DLD1 (cell line): ENCODE results near the gene TBC1D10B.

Experiments used
- in situ Hi-C: cut with HindIII; loops from 2 replicates; pipeline ENCODE4 v1.10.0; 2017; ENCODE audit warnings: low sequenced_read_pairs

Gene TBC1D10B, protein sequence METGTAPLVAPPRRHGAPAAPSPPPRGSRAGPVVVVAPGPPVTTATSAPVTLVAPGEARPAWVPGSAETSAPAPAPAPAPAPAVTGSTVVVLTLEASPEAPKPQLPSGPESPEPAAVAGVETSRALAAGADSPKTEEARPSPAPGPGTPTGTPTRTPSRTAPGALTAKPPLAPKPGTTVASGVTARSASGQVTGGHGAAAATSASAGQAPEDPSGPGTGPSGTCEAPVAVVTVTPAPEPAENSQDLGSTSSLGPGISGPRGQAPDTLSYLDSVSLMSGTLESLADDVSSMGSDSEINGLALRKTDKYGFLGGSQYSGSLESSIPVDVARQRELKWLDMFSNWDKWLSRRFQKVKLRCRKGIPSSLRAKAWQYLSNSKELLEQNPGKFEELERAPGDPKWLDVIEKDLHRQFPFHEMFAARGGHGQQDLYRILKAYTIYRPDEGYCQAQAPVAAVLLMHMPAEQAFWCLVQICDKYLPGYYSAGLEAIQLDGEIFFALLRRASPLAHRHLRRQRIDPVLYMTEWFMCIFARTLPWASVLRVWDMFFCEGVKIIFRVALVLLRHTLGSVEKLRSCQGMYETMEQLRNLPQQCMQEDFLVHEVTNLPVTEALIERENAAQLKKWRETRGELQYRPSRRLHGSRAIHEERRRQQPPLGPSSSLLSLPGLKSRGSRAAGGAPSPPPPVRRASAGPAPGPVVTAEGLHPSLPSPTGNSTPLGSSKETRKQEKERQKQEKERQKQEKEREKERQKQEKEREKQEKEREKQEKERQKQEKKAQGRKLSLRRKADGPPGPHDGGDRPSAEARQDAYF

DNA sequence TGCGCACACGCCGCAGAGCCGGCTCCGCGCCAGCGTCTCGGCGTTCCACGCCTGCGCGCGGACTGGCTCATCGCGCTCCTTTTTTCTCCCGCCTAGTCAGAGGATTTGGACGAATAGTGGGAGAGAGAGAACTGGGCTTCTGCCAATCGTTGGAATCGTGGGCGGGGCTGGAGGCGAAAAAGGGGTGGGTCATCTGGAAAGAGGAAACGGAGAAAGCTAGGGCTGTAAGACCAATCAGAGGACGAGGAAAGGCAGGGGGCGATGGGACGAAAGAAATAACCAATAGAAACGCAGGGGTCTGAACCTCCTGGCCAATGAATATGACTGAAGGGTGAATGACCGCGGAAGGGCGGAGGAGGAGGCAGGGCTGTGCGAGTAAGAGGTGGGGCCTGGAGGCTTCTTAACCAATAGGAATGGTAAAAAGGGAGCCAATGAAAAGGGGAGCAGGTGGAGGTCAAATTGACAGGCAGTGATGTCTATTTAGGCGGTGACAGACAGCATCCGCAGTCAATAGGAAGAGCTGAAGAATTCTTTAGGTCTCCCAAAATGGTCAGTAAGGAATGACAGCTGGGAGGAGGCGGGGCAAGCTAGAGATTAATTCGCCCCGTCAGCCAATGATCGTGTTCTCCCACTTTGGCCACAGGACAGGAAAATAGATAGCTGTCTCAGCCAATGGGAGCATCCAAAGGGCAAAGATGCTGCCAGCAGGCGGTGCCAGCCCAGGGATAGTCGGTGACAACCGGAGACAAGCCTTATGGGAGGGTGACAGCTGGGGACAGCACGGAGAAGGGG lies at the start of gene TBC1D10B:
Gene TBC1D10B, minus strand, starts transcription at position 39 of the 792 bp plus-strand sequence. CDS start 311 bp downstream, outside the sequence.
- in situ Hi-C loops: no loop called here

DNA sequence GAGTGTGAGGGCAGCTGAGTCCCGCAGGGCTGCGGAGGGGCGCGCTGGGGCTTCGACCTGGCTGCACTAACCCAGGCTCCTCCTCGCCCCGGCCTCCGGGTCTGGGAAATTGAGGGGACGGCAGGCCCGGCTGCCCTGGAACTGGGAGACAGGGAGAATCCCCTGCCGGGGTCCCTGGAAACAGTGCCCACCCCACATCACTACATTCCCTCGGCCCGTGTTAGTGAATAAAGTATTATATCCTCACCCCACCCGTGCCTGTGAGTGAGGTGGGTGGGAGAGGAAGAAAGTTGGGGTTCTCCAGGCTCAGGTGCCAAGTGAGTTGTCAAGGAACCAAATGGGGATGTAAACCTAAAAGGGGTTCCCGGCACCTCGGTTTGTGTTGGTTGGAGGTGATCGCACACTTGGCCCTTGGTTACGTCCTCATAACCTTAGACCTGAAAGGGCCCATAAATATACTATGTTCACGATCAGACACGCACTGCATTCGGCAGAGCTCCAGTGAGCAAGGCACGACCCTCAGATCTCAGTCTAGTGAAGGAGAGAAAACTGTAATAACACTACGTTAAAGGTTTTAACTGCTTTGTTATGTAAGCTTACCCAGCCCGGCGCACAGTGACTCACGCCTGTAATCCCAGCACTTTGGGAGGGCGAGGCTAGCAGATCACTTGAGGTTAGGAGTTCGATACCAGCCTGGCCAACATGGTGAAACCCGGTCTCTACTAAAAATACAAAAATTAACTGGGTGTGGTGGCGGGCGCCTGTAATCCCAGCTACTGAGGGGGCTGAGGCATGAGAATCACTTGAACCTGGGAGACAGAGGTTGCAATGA lies 48.3 kb upstream of the TBC1D10B start:
- in situ Hi-C loops: loop anchor here (25.0 kb wide), 1 partner anchor 219 kb away; no protein-coding TSS in a partner anchor

DNA sequence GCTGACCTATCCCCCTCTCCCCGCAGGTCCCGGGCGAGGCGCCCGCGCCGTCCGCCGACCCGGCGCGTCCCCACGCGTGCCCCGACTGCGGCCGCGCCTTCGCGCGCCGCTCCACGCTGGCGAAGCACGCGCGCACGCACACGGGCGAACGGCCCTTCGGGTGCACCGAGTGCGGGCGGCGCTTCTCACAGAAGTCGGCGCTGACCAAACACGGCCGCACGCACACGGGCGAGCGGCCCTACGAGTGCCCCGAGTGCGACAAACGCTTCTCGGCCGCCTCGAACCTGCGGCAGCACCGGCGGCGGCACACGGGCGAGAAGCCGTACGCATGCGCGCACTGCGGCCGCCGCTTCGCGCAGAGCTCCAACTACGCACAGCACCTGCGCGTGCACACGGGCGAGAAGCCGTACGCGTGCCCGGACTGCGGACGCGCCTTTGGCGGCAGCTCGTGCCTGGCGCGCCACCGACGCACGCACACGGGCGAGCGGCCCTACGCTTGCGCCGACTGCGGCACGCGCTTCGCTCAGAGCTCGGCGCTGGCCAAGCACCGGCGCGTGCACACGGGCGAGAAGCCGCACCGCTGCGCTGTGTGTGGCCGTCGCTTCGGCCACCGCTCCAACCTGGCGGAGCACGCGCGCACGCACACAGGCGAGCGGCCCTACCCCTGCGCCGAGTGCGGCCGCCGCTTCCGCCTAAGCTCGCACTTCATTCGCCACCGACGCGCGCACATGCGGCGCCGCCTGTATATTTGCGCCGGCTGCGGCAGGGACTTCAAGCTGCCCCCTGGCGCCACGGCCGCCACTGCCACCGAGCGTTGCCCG lies 47.4 kb upstream of the TBC1D10B start:
- in situ Hi-C loops: loop anchor here (25.0 kb wide), 1 partner anchor 220 kb away; no protein-coding TSS in a partner anchor

DNA sequence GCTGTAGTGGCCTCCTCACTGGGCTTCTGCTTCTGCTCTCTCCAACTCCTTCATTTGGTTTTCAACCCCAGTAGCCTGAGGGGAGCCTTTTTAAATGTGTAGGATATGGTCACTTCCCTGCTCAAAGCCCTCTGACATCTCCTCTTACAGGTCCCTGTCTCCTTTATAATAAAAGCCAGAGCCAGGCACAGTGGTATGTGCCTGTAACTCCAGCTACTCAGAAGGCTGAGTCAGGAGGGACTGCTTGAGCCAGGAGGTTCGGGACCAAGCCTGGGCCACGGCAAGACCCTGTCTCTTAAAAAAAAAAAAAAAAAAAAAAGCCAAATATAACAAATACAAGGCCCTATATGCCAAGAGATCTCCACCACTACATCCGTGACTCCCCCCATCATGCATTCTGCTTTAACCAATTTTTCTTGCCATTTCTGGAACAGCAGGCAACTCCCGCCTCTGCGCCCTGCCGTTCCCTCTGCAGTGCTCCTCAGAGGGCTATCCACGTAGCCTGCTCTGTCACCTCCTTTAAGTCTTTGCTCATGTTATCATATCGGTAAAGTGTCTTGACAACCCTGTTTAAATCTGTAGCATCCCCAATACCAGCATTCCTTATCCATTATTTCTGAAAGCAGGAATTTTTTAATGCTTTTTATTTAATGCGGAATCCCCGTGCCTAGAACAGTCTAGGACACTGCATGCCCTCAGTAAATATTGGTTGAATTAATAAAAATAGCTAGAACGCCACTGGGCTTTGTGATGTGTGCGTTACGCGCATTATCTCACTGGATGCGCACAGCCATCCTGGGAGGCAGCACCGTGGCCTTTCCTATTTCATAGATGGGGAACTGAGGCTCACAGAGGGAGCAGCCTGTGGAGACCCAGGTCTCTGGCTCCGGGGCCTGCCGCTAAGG lies 46.6 kb upstream of the TBC1D10B start:
- in situ Hi-C loops: loop anchor here (25.0 kb wide), 1 partner anchor 220 kb away; no protein-coding TSS in a partner anchor

DNA sequence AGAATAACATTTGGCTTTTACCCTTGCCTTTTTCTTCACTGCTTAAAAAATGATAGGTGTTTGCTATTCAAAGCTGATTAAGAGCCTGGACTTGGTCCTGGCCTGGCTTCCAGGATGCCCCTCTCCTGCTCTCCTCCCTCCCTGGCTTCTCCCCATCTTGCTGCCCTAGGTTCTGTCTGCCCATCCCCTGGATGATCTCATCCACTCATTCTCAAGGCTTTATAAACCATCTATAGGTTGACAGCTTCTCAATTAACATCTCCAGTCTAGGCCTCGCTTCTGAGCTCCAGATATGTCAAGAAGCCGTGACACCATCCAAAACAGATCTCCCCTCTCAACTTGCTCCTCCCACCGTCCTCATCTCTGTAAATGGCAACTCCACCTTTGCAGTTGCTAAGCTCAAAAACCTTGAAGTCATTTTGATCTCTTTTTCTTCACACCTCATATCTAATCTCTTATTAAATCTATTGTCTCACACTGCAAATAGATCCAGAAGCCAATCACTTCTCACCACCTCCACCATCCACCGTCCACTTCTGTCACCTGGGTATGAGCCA lies 45.8 kb upstream of the TBC1D10B start:
- in situ Hi-C loops: loop anchor here (25.0 kb wide), 1 partner anchor 221 kb away; no protein-coding TSS in a partner anchor

DNA sequence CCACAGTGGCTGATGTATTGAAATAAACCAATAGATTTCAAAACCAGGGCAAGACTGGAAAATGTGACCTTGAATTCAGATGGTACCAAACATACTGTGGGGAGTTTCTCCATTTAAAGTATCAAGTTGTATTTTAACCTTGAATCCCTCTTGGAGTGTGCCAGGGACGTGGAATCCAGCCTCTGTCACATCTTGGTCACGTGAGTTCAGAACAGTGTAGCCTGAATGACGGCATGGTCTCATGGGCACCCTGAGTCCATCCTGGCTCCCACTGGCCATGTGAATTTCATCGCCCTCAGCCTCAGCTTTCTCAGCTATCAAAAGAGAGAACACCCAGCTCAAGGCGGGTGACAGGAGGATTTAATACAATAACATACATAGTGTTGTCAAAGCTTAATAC lies 43.9 kb upstream of the TBC1D10B start:
- in situ Hi-C loops: loop anchor here (25.0 kb wide), 1 partner anchor 223 kb away; no protein-coding TSS in a partner anchor

DNA sequence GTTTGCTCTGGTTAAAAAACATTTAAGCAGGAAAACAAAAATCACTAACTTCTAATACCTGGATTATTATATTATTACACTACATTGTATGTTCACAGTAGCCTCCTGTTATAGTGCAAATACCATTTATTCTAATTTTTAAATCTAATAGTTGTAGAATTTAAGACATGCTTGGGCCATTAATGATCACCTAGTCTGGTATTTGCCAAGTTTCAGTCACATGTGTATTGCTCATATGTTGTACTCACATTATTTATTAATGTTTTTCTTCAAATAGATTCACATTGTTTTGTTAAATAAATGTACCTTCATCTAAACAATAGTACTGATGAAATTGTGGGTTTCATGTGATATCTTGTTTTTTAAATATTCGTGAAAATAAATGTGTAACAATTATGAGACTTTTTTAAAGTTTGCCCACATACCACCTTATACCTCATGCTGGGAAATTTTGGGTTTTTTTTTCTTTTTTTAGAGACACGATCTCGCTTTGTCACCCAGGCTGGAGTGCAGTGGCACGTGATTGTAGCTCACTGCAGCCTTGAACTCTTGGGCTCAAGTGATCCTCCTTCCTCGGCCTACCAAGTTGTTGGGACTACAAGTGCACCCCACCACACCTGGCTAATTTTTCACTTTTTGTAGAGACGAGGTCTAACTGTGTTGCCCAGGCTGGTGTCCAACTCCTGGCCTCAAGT lies 43.0 kb upstream of the TBC1D10B start:
- in situ Hi-C loops: loop anchor here (25.0 kb wide), 1 partner anchor 224 kb away; no protein-coding TSS in a partner anchor

DNA sequence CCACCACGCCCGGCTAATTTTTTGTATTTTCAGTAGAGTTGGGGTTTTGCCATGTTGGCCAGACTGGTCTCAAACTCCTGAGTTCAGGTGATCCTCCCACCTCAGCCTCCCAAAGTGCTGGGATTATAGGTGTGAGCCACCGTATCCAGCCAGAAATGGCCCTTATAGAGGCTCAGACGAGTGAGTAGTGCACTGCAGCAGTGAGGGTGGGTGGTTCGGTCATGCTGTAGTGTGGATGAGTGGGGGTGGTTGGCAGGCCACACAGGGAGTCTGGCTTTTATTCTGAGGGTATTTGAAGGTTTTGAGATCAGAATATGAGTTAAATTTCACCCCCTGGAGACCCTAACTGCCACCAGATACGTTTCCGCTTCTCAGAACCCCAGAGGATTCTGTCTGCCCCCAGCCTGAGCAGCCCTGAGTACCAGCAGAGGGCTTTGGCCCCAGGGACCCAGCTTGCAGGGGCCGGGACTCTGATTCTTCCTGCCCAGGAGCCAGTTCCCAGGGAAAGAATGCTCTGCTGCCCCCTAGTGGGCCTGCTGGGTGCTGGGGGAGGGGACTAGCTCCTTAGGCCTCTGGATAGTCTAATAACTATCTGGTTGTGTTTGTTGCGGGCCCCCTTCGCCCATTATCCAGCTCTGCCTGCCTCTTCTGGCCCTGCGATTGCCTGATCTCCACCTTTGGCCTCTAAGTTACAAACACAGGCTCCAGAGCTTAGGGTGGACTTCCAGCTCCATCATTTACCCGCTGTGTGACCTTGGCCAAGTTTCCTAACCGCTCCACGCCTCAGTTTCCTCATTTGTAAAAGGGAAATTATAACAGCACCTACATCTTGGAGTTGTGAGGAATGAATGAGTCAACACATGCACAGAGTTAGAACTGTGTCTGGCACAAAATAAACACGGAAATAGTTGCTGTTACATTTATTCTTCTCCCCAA lies 39.1 kb upstream of the TBC1D10B start:
- in situ Hi-C loops: loop anchor here (25.0 kb wide), 1 partner anchor 228 kb away; no protein-coding TSS in a partner anchor

DNA sequence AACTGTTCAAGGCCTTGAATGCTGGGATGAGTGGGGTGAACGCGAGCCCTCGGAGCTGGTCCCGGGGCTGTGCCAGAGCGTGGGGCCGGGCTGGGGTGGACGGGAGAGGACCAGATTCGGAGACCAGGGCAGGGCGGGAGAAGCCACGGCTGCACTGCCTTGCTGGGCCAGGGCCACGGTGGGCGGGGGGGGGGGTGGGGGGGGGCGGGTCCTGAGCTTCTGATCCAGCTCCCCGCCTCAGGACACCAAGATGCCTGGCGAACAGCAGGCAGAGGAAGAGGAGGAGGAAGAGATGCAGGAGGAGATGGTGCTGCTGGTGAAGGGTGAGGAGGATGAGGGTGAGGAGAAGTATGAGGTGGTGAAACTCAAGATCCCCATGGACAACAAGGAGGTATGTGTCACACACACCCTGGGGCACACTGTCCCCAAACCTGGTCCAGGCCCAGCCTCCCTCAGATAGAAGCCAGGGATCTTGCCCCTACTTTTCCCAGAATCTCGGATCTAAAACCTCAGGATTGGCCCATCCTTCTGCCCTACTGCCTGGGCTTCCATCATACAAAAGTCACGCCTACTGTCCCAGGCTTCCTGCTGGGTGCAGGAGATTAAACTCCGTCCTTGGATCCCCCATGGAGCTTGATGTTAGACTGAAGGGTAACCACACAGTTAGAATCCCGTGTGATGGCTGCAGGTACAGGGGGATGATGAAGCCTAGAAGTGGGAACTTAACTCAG lies 37.7 kb upstream of the TBC1D10B start:
- in situ Hi-C loops: loop anchor here (25.0 kb wide), 1 partner anchor 229 kb away; no protein-coding TSS in a partner anchor

DNA sequence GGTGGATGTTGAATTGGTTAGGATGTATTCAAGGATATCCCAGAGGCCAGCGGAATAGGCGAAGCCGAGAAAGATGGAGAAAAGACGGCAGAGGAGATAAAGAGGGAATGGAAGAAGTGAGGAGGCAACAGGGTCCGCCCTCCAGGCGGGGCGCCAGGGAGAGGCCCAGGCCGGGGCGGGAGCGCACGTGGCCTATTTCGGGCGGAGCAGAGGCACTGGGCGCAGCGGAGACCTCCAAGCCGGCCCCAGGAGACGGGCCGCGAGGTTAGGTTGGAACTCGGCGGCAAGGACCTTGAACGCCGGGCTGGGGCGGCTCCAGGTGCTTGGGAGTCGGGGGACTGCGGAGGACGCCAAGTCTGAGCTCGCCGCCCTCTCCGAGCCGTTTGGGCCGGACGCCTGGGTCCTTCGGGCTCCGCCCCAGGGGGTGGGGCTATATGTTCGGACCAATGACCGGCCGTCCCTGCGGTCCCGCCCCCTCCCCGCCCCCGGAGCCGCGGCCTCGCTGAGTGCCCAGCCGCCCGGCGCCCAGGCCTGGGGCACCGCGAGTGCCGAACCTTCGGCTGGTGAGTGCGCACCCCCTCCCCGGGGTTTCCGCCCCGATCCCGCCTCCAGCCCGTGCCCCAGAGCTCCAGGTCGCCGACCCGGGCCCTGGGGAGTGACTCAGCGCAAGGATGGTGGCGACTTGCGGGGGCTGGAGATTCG lies 37.0 kb upstream of the TBC1D10B start, which contains the start of gene ZNF771:
Gene ZNF771, plus strand, starts transcription at position 505 of the 702 bp plus-strand sequence. CDS start 448 bp downstream, outside the sequence.
- in situ Hi-C loops: loop anchor here (25.0 kb wide), 1 partner anchor 230 kb away; no protein-coding TSS in a partner anchor

DNA sequence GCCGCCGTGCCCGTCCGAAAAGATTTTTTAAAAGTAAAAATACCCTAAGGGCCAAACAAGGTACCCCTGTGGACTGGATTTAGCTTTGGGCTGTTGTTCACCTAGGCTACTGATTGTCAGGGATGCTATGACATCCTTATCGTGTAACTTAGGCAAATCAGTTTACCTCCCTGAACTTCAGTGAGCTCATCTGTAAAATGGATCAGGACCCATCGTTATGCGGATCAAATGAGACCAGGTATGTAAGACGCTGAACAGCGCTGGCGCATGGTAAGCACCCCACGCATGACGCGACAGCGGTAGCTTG lies 36.5 kb upstream of the TBC1D10B start:
- in situ Hi-C loops: loop anchor here (25.0 kb wide), 1 partner anchor 231 kb away; no protein-coding TSS in a partner anchor

DNA sequence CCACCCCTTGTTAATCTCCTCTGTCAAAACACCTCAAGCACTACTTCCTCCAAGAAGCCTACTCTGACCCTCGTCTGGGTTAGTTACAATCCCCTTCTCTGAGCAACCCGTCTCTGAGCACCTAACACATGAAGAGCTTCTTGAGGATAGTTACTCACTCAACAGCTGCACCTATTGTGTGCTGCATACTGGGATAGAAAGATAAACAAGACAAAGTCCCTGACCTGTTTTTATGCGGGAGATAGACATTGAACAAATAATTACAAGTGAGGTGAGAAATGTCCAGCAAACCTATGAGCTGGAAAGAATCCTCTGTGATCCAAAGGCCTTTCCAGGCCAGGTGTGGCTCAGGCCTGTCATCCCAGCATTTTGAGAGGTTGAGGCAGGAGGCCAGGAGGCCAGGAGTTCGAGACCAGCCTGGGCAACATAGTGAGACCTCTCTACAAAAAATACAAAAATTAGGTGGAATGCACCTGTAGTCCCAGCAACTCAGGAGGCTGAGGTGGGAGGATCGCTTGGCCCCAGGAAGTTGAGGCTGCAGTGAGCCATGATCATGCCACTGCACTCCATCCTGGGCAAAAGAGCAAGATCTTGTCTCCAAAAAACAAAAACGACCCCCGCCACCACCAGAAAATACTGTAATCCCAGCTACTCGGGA lies 31.6 kb upstream of the TBC1D10B start:
- in situ Hi-C loops: loop anchor here (25.0 kb wide), 1 partner anchor 235 kb away; no protein-coding TSS in a partner anchor

DNA sequence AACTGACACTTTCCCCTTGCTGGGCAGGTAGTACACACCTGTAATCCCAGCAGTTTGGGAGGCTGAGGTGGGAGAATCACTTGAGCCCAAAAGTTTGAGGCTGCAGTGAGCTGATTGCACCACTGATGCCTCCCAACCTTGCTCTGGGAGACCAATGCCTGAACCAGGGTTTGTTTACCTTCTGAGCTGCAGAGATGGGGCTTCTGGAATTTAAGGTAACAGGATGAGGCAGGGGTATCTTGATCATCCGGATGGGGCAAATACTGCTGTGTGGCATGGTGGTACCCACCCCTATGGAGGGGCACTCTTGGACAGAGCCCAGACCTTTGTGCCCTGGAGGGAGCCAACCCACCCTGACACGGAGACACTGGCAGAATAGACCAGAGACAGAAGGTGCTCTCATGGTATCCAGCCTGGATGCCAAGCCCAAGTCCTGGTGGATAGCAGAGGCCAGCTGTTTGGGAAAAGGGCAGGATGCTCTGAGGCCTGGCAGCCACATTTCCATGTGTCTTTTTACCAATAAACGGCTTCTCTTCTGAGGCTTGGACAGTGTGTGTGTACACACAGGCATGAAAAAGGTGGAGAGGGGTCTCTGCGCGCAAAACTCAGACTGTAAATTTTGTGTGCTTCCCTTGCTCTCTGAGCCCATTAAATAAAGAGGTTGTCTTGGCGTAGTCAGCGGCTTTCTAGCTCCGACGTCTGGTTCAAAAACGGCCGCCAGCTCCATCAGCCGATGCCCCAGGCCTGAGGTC lies 29.3 kb upstream of the TBC1D10B start:
- in situ Hi-C loops: loop anchor here (25.0 kb wide), 1 partner anchor 238 kb away; no protein-coding TSS in a partner anchor
